ENCODE data around the gene MRTO4. TPM values are rescaled to one million over a fixed set of nuclear protein-coding genes. Genes with fewer than 3 reads are reported as not detected.

MRTO4 gene
- total RNA-seq, 1 experiment from 2014 or later, result 117 TPM

- intact Hi-C loops (cut with micrococcal nuclease), result no loop called here
- POLR2A ChIA-PET (ENCODE audit: unreplicated experiment), result interaction anchor here (0.6 kb wide), 1 partner anchor 1383 kb away, joined by 20 read pairs; no protein-coding TSS in a partner anchor
- H3K36me3 ChIP-seq (ENCODE audit: low read depth, low read length), result peaks cover 7% of the 10 kb centered on the region
- H3K27me3 ChIP-seq (ENCODE audit: low read length), result no peaks in the 10 kb centered on the region
- no peak overlapping the region for H3K27ac ChIP-seq (ENCODE audit: low read length)
- TF ChIP-seq CTCF (conservative IDR thresholded peaks at IDR 0.05; ENCODE audit: low read depth, low read length), result no peak
- TF ChIP-seq EZH2 (IDR thresholded peaks at IDR 0.05; ENCODE audit: low read length, unreplicated experiment), result no peak
- no peak for TF ChIP-seq EZH2phosphoT487 (IDR thresholded peaks at IDR 0.05; ENCODE audit: borderline replicate concordance, low read length)
- H3K9me3 ChIP-seq (ENCODE audit: low read length), result no peaks in the 10 kb centered on the region
- H3K4me2 ChIP-seq (ENCODE audit: low read length), result no peak overlapping the region
- H4K20me1 ChIP-seq (ENCODE audit: low read length), result peaks cover 48% of the 10 kb centered on the region
- H3K9ac ChIP-seq (ENCODE audit: low read length), result no peak overlapping the region
- no TSS peak for BruUV-seq (replicated peaks)
- DNase-seq (no peak), ATAC-seq (no peak)
- H3F3A ChIP-seq (ENCODE audit: low read length, unreplicated experiment), result no peaks in the 10 kb centered on the region
- H3K9me2 ChIP-seq (replicated peaks; ENCODE audit: low read length), result no peaks in the 10 kb centered on the region
- peaks cover 42% of the 10 kb centered on the region for H3K4me1 ChIP-seq (ENCODE audit: insufficient read depth, low read length)
- H2AFZ ChIP-seq (ENCODE audit: low read length), result no peak overlapping the region
- peaks cover 96% of the 10 kb centered on the region for H3K79me2 ChIP-seq (ENCODE audit: low read length)
- CTCF ChIA-PET, result no interaction called here
- no peak overlapping the region for H3K4me3 ChIP-seq (ENCODE audit: low read length)
These were observed 45.8 kb upstream of the MRTO4 start for GRCh38 chr1:19205845-19206244.

- H4K20me1 ChIP-seq (ENCODE audit: low read length), result peaks cover 45% of the 10 kb centered on the region
- TF ChIP-seq EZH2phosphoT487 (IDR thresholded peaks at IDR 0.05; ENCODE audit: borderline replicate concordance, low read length), result no peak
- TF ChIP-seq EZH2 (IDR thresholded peaks at IDR 0.05; ENCODE audit: low read length, unreplicated experiment), result no peak
- TF ChIP-seq CTCF (conservative IDR thresholded peaks at IDR 0.05; ENCODE audit: low read depth, low read length), result no peak
- intact Hi-C loops (cut with micrococcal nuclease), result no loop called here
- H3K9me3 ChIP-seq (ENCODE audit: low read length), result no peaks in the 10 kb centered on the region
- peaks cover 51% of the 10 kb centered on the region for H3K4me1 ChIP-seq (ENCODE audit: insufficient read depth, low read length)
- ChIA-PET POLR2A (ENCODE audit: unreplicated experiment) (no interaction called here), CTCF (no interaction called here)
- no peak overlapping the region for H3K9ac ChIP-seq (ENCODE audit: low read length)
- no peak overlapping the region for H3K27ac ChIP-seq (ENCODE audit: low read length)
- H3K27me3 ChIP-seq (ENCODE audit: low read length), result no peaks in the 10 kb centered on the region
- H3K4me2 ChIP-seq (ENCODE audit: low read length), result no peak overlapping the region
- no peaks in the 10 kb centered on the region for H3K9me2 ChIP-seq (replicated peaks; ENCODE audit: low read length)
- H3K4me3 ChIP-seq (ENCODE audit: low read length), result no peak overlapping the region
- H2AFZ ChIP-seq (ENCODE audit: low read length), result no peak overlapping the region
- ATAC-seq, result no peak
- H3K36me3 ChIP-seq (ENCODE audit: low read depth, low read length), result no peaks in the 10 kb centered on the region
- H3F3A ChIP-seq (ENCODE audit: low read length, unreplicated experiment), result no peaks in the 10 kb centered on the region
- BruUV-seq (replicated peaks), result no TSS peak
- H3K79me2 ChIP-seq (ENCODE audit: low read length), result peaks cover 96% of the 10 kb centered on the region
- no peak for DNase-seq
These were observed 44.7 kb upstream of the MRTO4 start for GRCh38 chr1:19206947-19207346.

- Histone ChIP-seq H3K4me3 (ENCODE audit: low read length) (peak overlapping the region; percentile 94), H3K36me3 (ENCODE audit: low read depth, low read length) (peaks cover 11% of the 10 kb centered on the region; the same call in 1 of the 2 replicates), H4K20me1 (ENCODE audit: low read length) (peaks cover 33% of the 10 kb centered on the region), H3F3A (ENCODE audit: low read length, unreplicated experiment) (no peaks in the 10 kb centered on the region), H3K27me3 (ENCODE audit: low read length) (no peaks in the 10 kb centered on the region), H3K9me2 (replicated peaks; ENCODE audit: low read length) (no peaks in the 10 kb centered on the region), H3K9me3 (ENCODE audit: low read length) (no peaks in the 10 kb centered on the region), H3K9ac (ENCODE audit: low read length) (peak overlapping the region; percentile 80), H3K4me2 (ENCODE audit: low read length) (peak overlapping the region; percentile 98), H3K27ac (ENCODE audit: low read length) (peak overlapping the region; percentile 26; the same call in 1 of the 2 replicates), H3K4me1 (ENCODE audit: insufficient read depth, low read length) (peaks cover 44% of the 10 kb centered on the region), H3K79me2 (ENCODE audit: low read length) (peaks cover 99% of the 10 kb centered on the region), H2AFZ (ENCODE audit: low read length) (no peak overlapping the region)
- no peak for ATAC-seq
- POLR2A ChIA-PET (ENCODE audit: unreplicated experiment), result no interaction called here
- intact Hi-C loops (cut with micrococcal nuclease), result no loop called here
- DNase-seq, result peak; percentile 43
- BruUV-seq (replicated peaks), result no TSS peak
- no peak for TF ChIP-seq EZH2 (IDR thresholded peaks at IDR 0.05; ENCODE audit: low read length, unreplicated experiment)
- TF ChIP-seq CTCF (conservative IDR thresholded peaks at IDR 0.05; ENCODE audit: low read depth, low read length), result no peak
- no peak for TF ChIP-seq EZH2phosphoT487 (IDR thresholded peaks at IDR 0.05; ENCODE audit: borderline replicate concordance, low read length)
- CTCF ChIA-PET, result no interaction called here
These were observed 42.7 kb upstream of the MRTO4 start for GRCh38 chr1:19208710-19209438.

Measured in PC-3 (cell line).